ENCODE measurements around the gene NAA60. TPM values are rescaled to one million over a fixed set of nuclear protein-coding genes. Genes with fewer than 3 reads are reported as not detected.

The NAA60 gene
- total and polyA plus RNA-seq, 9 of the 15 experiments (the other 6 are each of a cell fraction or from before 2014, with no cell fraction given): 2.1 to 49.4 (median 10.3) TPM

GRCh38 chr16:3519581-3519980 is 76.1 kb downstream of the NAA60 start:
- Histone ChIP-seq H3K36me3 (ENCODE audit: control insufficient read depth, insufficient read depth, low read length) (peaks cover 8% of the 10 kb centered on the region; the same call in 1 of the 3 replicates), H3K9me3 (replicated peaks; ENCODE audit: control insufficient read depth, insufficient read depth, low read depth, low read length) (no peaks in the 10 kb centered on the region), H3K79me2 (ENCODE audit: control insufficient read depth, insufficient read depth, low read length) (no peaks in the 10 kb centered on the region), H2AFZ (ENCODE audit: low read depth, low read length) (no peak overlapping the region), H3K27me3 (ENCODE audit: control insufficient read depth in 2 of 2, insufficient read depth in 2 of 2, low read length in 2 of 2) (no peaks in the 10 kb centered on the region), H4K20me1 (replicated peaks; ENCODE audit: control insufficient read depth, insufficient read depth, low read length) (no peaks in the 10 kb centered on the region), H3K4me1 (replicated peaks in 1 of 2; ENCODE audit: control insufficient read depth in 2 of 2, insufficient read depth in 2 of 2, low read length in 2 of 2) (peaks cover 3 to 4% of the 10 kb centered on the region in 2 experiments; a peak in 2 of 5 replicates), H3K4me2 (ENCODE audit: insufficient read depth, low read length) (no peak overlapping the region), H3K9me1 (ENCODE audit: control insufficient read depth, insufficient read depth, low read length) (no peaks in the 10 kb centered on the region), H3K27ac (ENCODE audit: extremely low read depth, low read depth, low read length) (no peak overlapping the region), H3K4me3 (no peak overlapping the region), H3K9ac (ENCODE audit: insufficient read depth in 1 of 2, low read depth in 2 of 2, low read length in 2 of 2) (no peak overlapping the region)
- ChIA-PET POLR2A (no interaction called here), CTCF (ENCODE audit: low intra/inter-chr PET ratio) (no interaction called here)
- FAIRE-seq: no peak
- no peak for DNase-seq (ENCODE audit: extremely low read depth in 1 of 4, low spot score in 3 of 4)
- in situ Hi-C loops (cut with MboI) (no loop called here), intact Hi-C loops (cut with micrococcal nuclease) (no loop called here)
- no TSS peak for BruUV-seq (replicated peaks)
- 30% methylated on average over 2 of the region's 2 CpGs for WGBS (ENCODE audit: insufficient coverage, low coverage, missing lambda C conversion rate)
- no peak for ATAC-seq
- no peak for TF ChIP-seq ZBTB26 (CRISPR knock-in tag; IDR thresholded peaks at IDR 0.05)
- TF ChIP-seq SMARCA5 (IDR thresholded peaks at IDR 0.05): no peak
- TF ChIP-seq BRCA1 (IDR thresholded peaks at IDR 0.05): no peak
- TF ChIP-seq BRCA1 (CRISPR knock-in tag; IDR thresholded peaks at IDR 0.05): no peak
- no peak for TF ChIP-seq ATF3 (IDR thresholded peaks at IDR 0.05)
- TF ChIP-seq ATF3 (CRISPR knock-in tag; conservative IDR thresholded peaks at IDR 0.05): no peak
